ENCODE results near the gene CGB7. TPM values are rescaled to one million over a fixed set of nuclear protein-coding genes. Genes with fewer than 3 reads are reported as not detected.
A peak's percentile ranks its signal among the peaks of the same experiment; 100 is the strongest.

CGB7 gene
- total RNA-seq, 5 donors from 2014 or later (not counting 1 experiment from before 2014, with no cell fraction given) = not detected

DNA sequence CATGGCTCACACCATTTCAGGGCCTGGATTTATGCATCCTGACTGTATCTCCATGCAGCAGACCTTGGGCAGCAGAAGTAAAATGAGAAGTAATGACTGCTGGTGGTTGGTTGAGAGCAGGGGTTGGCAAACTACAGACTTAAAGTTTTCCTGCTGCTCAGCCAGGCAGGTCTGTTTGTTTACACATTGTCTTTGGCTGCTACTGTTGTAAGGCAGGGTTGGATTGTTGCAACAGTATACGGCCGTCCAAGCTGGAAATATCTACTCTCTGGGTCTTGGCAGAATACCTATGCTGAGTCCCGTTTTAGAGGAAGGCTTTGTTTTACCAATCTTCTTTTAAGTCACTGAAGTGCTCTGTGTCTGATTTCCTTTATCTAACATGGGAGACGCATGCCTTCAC is 41.2 kb upstream of the CGB7 start:
- Histone ChIP-seq H3K9me3 (no peaks in the 10 kb centered on the region), H3K36me3 (ENCODE audit: control insufficient read depth in 2 of 2, extremely low read depth in 1 of 2, insufficient read depth in 1 of 2, low read length in 1 of 2) (peaks cover 39 to 80% of the 10 kb centered on the region in 2 donors), H3K4me3 (ENCODE audit: control insufficient read depth in 1 of 2, extremely low read depth in 1 of 2, low read length in 1 of 2) (no peak overlapping the region), H3K27ac (ENCODE audit: low read length) (no peak overlapping the region), H3K4me1 (ENCODE audit: control insufficient read depth in 1 of 2, extremely low read depth in 1 of 2, insufficient read depth in 2 of 2, low read length in 2 of 2) (peaks cover 0 to 9% of the 10 kb centered on the region in 2 experiments), H3K27me3 (replicated peaks in 1 of 2; ENCODE audit: control insufficient read depth in 2 of 2, extremely low read depth in 1 of 2, insufficient read depth in 2 of 2, low read length in 1 of 2) (no peaks in the 10 kb centered on the region)
- WGBS (ENCODE audit: insufficient coverage) = 80% methylated on average over 2 of the region's 4 CpGs
- H3K36me3 Mint-ChIP-seq = peaks cover 39% of the 10 kb centered on the region
- ATAC-seq (replicated peaks in 1 of 4) (no peak), DNase-seq (no peak)
- H3K9me3 Mint-ChIP-seq = no peaks in the 10 kb centered on the region
- no peaks in the 10 kb centered on the region for H3K27me3 Mint-ChIP-seq
- ChIA-PET POLR2A (no interaction called here), CTCF (interaction anchor here (0.6 to 1.7 kb wide), 3 partner anchors 29 to 463 kb away, joined by 6 to 10 read pairs (median 8); no protein-coding TSS in a partner anchor)
- H3K4me1 Mint-ChIP-seq = peaks cover 7 to 12% (median 7%) of the 10 kb centered on the region in 3 donors
- no peak overlapping the region for H3K27ac Mint-ChIP-seq
- H3K4me3 Mint-ChIP-seq = no peak overlapping the region

DNA sequence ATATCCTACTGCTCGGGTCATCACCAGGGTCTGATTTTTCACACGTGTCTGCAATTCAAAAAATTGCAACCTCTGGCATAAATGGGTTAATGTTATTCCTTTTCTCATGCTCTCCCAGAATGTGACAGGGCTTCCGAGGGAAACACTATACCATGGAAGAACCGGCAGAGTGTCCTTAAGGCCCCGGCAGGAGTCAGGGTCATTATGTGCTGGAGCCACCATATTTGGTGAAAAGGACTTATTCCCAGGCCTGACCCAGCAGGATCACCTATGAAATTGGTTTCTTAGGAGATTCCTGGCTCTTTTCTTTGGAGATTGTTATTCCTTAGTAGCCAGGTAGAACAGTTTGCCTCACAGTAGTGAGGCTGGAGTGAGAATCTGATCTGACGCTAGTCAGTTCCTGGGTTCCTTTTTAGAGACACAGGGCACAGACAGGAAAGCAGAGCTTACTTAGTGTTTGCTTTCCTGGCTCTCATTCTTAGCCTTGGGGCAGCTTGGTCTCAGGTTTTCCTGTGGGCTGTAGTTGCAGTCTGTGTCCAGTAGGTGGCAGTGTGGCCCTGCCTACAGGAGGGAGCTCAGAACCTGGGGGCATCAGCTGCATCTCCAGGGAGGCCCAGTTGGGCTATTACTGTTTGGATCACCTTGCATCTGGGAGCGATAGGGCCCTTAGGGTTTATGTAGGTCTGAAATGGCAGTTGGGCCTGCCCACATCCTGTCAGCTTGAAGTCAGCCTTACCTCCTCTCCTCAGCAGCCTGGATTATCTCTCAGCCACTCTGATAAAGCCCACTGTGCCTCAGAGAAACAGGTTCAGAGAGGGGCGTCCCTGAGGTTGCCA is 40.1 kb upstream of the CGB7 start:
- WGBS (ENCODE audit: insufficient coverage) = 76% methylated on average over 7 of the region's 8 CpGs
- Histone ChIP-seq H3K4me3 (ENCODE audit: control insufficient read depth in 1 of 2, extremely low read depth in 1 of 2, low read length in 1 of 2) (no peak overlapping the region), H3K36me3 (ENCODE audit: control insufficient read depth in 2 of 2, extremely low read depth in 1 of 2, insufficient read depth in 1 of 2, low read length in 1 of 2) (peaks cover 37 to 79% of the 10 kb centered on the region in 2 donors), H3K27ac (ENCODE audit: low read length) (no peak overlapping the region), H3K27me3 (replicated peaks in 1 of 2; ENCODE audit: control insufficient read depth in 2 of 2, extremely low read depth in 1 of 2, insufficient read depth in 2 of 2, low read length in 1 of 2) (no peaks in the 10 kb centered on the region), H3K4me1 (ENCODE audit: control insufficient read depth in 1 of 2, extremely low read depth in 1 of 2, insufficient read depth in 2 of 2, low read length in 2 of 2) (peaks cover 0 to 9% of the 10 kb centered on the region in 2 experiments), H3K9me3 (no peaks in the 10 kb centered on the region)
- Mint-ChIP-seq H3K9me3 (no peaks in the 10 kb centered on the region), H3K36me3 (peaks cover 39% of the 10 kb centered on the region), H3K27me3 (no peaks in the 10 kb centered on the region), H3K4me3 (no peak overlapping the region), H3K4me1 (peaks cover 7 to 12% (median 8%) of the 10 kb centered on the region in 3 donors), H3K27ac (no peak overlapping the region)
- ChIA-PET POLR2A (interaction anchor here in 1 of 2 donors (0.6 kb wide), 2 partner anchors 34 to 282 kb away, joined by 3 to 5 read pairs; no protein-coding TSS in a partner anchor), CTCF (interaction anchor here (0.5 to 1.7 kb wide), 16 partner anchors 9 to 735 kb away, joined by 3 to 19 read pairs (median 4); partner anchors contain the start of genes LIN7B (in 1 of the 2), PRMT1 (in 1 of the 2) and RUVBL2 (in 1 of the 2))
- ATAC-seq (replicated peaks in 1 of 4) (peak; percentile 82 to 87 (median 84)), DNase-seq (peak; percentile 42 to 86 (median 66))

GRCh38 chr19:49094505-49095482 is 37.2 kb upstream of the CGB7 start:
- 92% methylated on average over 17 of the region's 23 CpGs for WGBS (ENCODE audit: insufficient coverage)
- H3K9me3 ChIP-seq = no peaks in the 10 kb centered on the region
- H3K36me3 Mint-ChIP-seq = peaks cover 41% of the 10 kb centered on the region
- ATAC-seq (replicated peaks in 1 of 4) (no peak), DNase-seq (no peak)
- no peak overlapping the region for H3K4me3 ChIP-seq (ENCODE audit: control insufficient read depth in 1 of 2, extremely low read depth in 1 of 2, low read length in 1 of 2)
- H3K36me3 ChIP-seq (ENCODE audit: control insufficient read depth in 2 of 2, extremely low read depth in 1 of 2, insufficient read depth in 1 of 2, low read length in 1 of 2) = peaks cover 25 to 84% of the 10 kb centered on the region in 2 donors
- POLR2A ChIA-PET = no interaction called here
- no peak overlapping the region for H3K27ac ChIP-seq (ENCODE audit: low read length)
- no peak overlapping the region for H3K27ac Mint-ChIP-seq
- H3K4me1 Mint-ChIP-seq = peaks cover 7 to 24% (median 21%) of the 10 kb centered on the region in 3 donors
- CTCF ChIA-PET = interaction anchor here in 1 of 2 donors (0.9 kb wide), 1 partner anchor 12 kb away, joined by 3 read pairs; no protein-coding TSS in a partner anchor
- H3K27me3 ChIP-seq (replicated peaks in 1 of 2; ENCODE audit: control insufficient read depth in 2 of 2, extremely low read depth in 1 of 2, insufficient read depth in 2 of 2, low read length in 1 of 2) = no peaks in the 10 kb centered on the region
- peaks cover 0 to 18% of the 10 kb centered on the region in 2 experiments for H3K4me1 ChIP-seq (ENCODE audit: control insufficient read depth in 1 of 2, extremely low read depth in 1 of 2, insufficient read depth in 2 of 2, low read length in 2 of 2)
- H3K27me3 Mint-ChIP-seq = no peaks in the 10 kb centered on the region
- no peak overlapping the region for H3K4me3 Mint-ChIP-seq
- no peaks in the 10 kb centered on the region for H3K9me3 Mint-ChIP-seq

- Mint-ChIP-seq H3K9me3 (no peaks in the 10 kb centered on the region), H3K4me3 (no peak overlapping the region), H3K36me3 (peaks cover 36% of the 10 kb centered on the region), H3K27me3 (no peaks in the 10 kb centered on the region), H3K27ac (no peak overlapping the region), H3K4me1 (peaks cover 20 to 33% (median 31%) of the 10 kb centered on the region in 3 donors)
- ChIA-PET CTCF (no interaction called here), POLR2A (no interaction called here)
- 100% methylated on average over 3 of the region's 6 CpGs for WGBS (ENCODE audit: insufficient coverage)
- peaks cover 0 to 21% of the 10 kb centered on the region in 2 experiments for H3K4me1 ChIP-seq (ENCODE audit: control insufficient read depth in 1 of 2, extremely low read depth in 1 of 2, insufficient read depth in 2 of 2, low read length in 2 of 2)
- no peaks in the 10 kb centered on the region for H3K9me3 ChIP-seq
- H3K36me3 ChIP-seq (ENCODE audit: control insufficient read depth in 2 of 2, extremely low read depth in 1 of 2, insufficient read depth in 1 of 2, low read length in 1 of 2) = peaks cover 19 to 79% of the 10 kb centered on the region in 2 donors
- H3K4me3 ChIP-seq (ENCODE audit: control insufficient read depth in 1 of 2, extremely low read depth in 1 of 2, low read length in 1 of 2) = no peak overlapping the region
- H3K27ac ChIP-seq (ENCODE audit: low read length) = no peak overlapping the region
- H3K27me3 ChIP-seq (replicated peaks in 1 of 2; ENCODE audit: control insufficient read depth in 2 of 2, extremely low read depth in 1 of 2, insufficient read depth in 2 of 2, low read length in 1 of 2) = no peaks in the 10 kb centered on the region
- no peak for DNase-seq
- no peak for ATAC-seq (replicated peaks in 1 of 4)
Measured at GRCh38 chr19:49092686-49093085, 35.1 kb upstream of the CGB7 start.

DNA sequence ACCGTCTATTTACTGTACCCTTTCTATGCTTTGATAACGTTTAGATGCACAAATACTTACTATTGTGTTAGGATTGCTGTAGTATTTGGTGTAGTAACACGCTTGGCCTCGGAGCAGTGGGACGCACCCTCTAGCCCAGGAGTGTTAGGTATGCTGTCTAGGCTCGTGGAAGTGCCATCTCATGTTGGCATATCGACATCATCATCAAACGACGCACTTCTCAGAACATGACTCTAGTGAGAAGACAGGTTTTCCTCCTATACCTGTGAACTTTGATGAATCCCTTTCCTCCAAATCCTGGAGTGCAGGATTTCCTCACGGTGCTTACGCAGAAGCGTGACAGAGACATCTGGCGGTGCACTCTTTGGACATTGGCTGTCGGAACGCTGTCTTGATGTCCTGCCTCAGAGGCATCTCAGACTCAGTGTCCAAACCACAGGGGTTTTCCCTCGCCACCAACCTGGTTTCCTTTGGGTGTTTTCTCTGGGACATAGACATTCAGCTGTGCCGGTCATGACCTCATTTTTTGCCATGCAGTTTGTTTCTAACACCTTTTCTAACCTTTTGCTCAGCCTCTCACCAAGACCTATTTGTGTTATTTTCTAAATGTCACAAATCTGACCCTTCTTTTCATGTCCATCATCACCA is 34.0 kb upstream of the CGB7 start:
- POLR2A ChIA-PET = interaction anchor here in 1 of 2 donors (0.7 kb wide), 1 partner anchor 15 kb away, joined by 16 read pairs; no protein-coding TSS in a partner anchor
- no peaks in the 10 kb centered on the region for H3K27me3 Mint-ChIP-seq
- peaks cover 32 to 40% (median 37%) of the 10 kb centered on the region in 3 donors for H3K4me1 Mint-ChIP-seq
- no peaks in the 10 kb centered on the region for H3K9me3 Mint-ChIP-seq
- H3K36me3 Mint-ChIP-seq = peaks cover 41% of the 10 kb centered on the region
- Histone ChIP-seq H3K4me1 (ENCODE audit: control insufficient read depth in 1 of 2, extremely low read depth in 1 of 2, insufficient read depth in 2 of 2, low read length in 2 of 2) (peaks cover 3 to 29% of the 10 kb centered on the region in 2 experiments), H3K27ac (ENCODE audit: low read length) (no peak overlapping the region), H3K27me3 (replicated peaks in 1 of 2; ENCODE audit: control insufficient read depth in 2 of 2, extremely low read depth in 1 of 2, insufficient read depth in 2 of 2, low read length in 1 of 2) (no peaks in the 10 kb centered on the region), H3K9me3 (no peaks in the 10 kb centered on the region), H3K36me3 (ENCODE audit: control insufficient read depth in 2 of 2, extremely low read depth in 1 of 2, insufficient read depth in 1 of 2, low read length in 1 of 2) (peaks cover 19 to 75% of the 10 kb centered on the region in 2 donors), H3K4me3 (ENCODE audit: control insufficient read depth in 1 of 2, extremely low read depth in 1 of 2, low read length in 1 of 2) (no peak overlapping the region)
- H3K27ac Mint-ChIP-seq = no peak overlapping the region
- CTCF ChIA-PET = no interaction called here
- 81% methylated on average over 15 of the region's 17 CpGs for WGBS (ENCODE audit: insufficient coverage)
- DNase-seq (no peak), ATAC-seq (replicated peaks in 1 of 4) (no peak)
- H3K4me3 Mint-ChIP-seq = no peak overlapping the region
